NCI-H128 (cell line): ENCODE results near the gene ELP6.
"Not testable (repeated sequence)": the region's sequence is repeated elsewhere in the genome, so short reads cannot be mapped to it uniquely, and the experiment has no call there.

Source experiments
- DNase-seq: peaks from one replicate; lab custom pipeline; 2025; ENCODE audit not compliant: unreplicated experiment; lab: John Stamatoyannopoulos, UW

ELP6 gene

DNA sequence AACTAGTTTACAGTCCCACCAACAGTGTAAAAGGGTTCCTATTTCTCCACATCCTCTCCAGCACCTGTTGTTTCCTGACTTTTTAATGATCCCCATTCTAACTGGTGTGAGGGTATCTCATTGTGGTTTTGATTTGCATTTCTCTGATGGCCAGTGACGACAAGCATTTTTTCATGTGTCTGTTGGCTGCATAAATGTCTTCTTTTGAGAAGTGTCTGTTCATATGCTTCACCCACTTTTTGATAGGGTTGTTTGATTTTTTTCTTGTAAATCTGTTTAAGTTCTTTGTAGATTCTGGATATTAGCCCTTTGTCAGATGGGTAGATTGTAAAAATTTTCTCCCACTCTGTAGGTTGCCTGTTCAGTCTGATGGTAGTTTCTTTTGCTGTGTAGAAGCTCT lies 45.2 kb downstream of the ELP6 start:
- DNase-seq: not testable (repeated sequence)

DNA sequence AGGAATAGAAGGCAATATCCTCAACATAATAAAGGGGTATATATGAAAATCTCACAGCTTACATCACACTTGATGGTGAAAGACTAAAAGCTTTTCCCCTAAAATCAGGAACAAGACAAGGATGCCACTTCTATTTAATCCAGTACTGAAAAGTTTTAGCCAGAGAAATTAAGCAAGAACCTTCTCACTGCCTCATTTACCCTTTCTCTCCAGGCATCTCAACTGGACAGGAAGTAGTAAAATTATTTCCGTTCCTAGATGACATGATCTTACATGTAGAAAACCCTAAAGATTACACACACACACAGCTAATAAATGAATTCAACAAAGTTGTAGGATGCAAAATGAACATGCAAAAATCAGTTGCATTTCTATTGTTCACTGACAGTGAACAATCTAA lies 48.9 kb downstream of the ELP6 start:
- no peak for DNase-seq

DNA sequence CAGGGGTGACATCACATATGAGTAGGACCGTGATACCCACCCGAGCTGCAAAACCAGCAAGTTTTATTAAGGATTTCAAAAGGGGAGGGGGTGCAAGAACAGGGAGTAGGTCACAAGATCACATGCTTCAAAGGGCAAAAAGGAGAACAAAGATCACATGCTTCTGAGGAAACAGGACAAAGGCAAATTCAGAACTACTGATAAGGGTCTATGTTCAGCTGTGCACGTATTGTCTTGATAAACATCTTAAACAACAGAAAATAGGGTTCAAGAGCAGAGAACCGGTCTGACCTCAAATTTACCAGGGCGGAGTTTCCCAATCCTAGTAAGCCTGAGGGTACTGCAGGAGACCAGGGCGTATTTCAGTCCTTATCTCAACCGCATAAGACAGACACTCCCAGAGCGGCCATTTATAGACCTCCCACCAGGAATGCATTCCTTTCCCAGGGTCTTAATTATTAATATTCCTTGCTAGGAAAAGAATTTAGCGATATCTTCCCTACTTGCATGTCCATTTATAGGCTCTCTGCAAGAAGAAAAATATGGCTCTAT lies 53.9 kb downstream of the ELP6 start:
- DNase-seq: not testable (repeated sequence)

DNA sequence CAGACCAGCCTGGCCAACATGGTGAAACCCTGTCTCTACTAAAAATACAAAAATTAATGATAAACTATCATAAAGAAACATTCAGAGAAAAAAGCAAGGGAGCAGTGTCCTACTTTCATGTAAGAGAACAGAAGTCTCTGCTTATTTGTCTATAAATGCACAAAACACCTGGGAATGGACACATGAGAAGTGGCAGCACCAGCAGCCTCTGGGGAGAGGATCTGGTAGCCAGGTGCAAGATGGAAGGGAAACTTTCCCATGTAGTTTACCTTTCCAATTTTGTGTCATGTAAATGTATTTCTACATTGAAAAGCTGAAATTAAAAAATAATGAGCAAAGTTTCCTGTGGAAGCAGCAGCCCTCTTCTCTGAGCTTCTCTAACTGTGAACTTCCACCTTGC lies 56.5 kb downstream of the ELP6 start:
- DNase-seq: no peak

DNA sequence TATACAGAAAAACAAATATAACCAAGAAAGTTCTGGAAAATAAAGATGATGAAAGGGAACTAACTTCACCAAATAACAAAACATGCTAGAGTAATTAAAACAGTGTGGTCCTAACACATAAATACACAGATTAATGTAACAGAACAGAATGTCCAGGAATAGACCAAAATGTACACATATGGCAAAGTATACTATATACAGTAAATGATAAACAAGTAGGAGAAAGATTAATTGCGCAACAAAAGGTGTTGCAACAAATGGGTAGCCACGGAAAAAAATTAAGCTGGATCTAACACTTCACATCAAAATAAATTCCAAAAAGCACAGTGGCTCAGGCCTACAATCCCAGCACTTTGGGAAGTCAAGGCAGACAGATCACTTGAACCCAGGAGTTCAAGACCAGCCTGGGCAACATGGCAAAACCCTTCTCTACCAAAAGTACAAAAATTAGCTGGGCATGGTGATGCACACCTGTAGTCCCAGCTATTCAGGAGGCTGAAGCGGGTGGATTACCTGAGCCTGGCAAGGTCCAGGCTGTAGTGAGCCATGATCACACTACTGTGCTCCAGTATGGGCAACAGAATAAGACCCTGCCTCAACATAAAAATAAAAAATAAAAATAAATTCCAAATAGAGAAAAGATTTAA lies 57.6 kb downstream of the ELP6 start:
- DNase-seq: no peak

DNA sequence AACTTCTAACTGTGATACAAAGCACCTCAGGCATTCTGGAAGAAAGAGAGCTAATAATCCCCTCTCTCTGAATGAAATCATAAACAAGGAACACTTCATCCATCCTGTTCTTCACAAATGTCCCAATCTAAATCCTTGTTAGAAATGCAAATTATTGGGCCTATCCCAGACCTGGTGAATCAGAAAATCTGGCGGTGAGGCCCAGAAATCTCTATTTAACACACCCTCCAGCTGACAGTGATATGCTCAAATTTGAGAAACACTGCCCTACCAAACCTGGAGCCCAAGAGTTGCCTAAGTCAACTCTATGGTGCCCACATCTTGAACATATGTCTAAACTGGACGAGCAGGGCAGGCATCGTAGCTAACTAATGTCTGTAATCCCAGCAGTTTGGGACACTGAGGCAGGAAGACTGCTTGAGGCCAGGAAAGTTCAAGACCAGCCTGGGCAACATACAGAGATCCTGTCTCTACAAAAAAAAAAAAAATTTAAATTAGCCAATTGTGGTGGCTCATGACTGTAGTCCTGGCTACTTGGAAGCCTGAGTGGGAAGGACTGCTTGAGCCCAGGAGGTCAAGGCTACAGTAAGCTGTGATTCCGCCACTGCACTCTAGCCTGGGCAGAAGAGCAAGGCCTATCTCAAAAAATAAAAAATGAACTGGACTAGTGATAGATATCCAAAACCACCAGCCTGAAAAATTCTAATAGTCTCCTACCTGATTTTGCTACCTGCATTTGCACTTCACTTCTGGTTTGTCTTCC lies 60.9 kb downstream of the ELP6 start:
- no peak for DNase-seq
